ENCODE results near the gene CNTNAP4.

DNA sequence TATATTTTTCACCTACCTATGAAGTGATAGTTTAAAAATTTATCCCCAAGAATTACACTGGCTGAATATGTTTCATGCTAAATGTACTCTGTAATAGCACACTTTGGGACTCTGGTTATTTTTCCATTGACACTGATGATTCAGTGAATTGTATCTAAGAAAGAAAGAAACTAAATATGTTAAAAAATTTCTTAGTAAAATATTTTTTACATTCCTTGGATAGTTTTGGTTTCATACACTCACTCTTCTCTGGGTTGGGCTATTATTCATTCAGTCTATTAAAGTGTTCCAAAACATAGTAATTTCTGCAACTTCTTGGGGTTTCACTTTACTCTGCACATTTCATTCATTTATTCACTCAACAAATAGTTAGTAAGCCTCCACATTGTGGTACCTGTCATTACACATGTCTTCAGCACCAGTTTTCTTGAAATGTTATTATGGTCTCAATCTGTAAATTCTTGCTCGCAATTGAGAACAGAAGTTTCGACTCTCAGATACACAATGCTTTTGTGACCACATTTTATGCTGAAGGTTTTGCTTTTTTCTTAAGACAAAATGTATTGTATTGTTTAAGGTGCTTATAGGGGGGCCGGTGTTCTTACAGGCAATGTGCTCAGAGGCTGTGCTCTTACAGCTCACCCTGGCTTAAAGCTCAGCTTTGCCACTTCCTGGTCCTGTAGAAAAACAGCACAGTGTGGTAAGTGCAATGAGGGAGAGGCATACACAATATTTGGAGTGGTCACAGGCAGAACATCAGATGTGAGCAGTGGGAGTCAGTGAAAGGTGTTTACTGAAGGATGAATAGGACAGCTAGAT is 17.4 kb downstream of the CNTNAP4 start:
- no peak for TF ChIP-seq HMGA2 (CRISPR knock-in tag; IDR thresholded peaks at IDR 0.05)
- TF ChIP-seq, protein P1, sequence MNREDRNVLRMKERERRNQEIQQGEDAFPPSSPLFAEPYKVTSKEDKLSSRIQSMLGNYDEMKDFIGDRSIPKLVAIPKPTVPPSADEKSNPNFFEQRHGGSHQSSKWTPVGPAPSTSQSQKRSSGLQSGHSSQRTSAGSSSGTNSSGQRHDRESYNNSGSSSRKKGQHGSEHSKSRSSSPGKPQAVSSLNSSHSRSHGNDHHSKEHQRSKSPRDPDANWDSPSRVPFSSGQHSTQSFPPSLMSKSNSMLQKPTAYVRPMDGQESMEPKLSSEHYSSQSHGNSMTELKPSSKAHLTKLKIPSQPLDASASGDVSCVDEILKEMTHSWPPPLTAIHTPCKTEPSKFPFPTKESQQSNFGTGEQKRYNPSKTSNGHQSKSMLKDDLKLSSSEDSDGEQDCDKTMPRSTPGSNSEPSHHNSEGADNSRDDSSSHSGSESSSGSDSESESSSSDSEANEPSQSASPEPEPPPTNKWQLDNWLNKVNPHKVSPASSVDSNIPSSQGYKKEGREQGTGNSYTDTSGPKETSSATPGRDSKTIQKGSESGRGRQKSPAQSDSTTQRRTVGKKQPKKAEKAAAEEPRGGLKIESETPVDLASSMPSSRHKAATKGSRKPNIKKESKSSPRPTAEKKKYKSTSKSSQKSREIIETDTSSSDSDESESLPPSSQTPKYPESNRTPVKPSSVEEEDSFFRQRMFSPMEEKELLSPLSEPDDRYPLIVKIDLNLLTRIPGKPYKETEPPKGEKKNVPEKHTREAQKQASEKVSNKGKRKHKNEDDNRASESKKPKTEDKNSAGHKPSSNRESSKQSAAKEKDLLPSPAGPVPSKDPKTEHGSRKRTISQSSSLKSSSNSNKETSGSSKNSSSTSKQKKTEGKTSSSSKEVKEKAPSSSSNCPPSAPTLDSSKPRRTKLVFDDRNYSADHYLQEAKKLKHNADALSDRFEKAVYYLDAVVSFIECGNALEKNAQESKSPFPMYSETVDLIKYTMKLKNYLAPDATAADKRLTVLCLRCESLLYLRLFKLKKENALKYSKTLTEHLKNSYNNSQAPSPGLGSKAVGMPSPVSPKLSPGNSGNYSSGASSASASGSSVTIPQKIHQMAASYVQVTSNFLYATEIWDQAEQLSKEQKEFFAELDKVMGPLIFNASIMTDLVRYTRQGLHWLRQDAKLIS (CRISPR knock-in tag; IDR thresholded peaks at IDR 0.05; ENCODE audit: borderline replicate concordance), result no peak
- TF ChIP-seq ATF1 (CRISPR knock-in tag; IDR thresholded peaks at IDR 0.05), result no peak
- TF ChIP-seq, protein P2, sequence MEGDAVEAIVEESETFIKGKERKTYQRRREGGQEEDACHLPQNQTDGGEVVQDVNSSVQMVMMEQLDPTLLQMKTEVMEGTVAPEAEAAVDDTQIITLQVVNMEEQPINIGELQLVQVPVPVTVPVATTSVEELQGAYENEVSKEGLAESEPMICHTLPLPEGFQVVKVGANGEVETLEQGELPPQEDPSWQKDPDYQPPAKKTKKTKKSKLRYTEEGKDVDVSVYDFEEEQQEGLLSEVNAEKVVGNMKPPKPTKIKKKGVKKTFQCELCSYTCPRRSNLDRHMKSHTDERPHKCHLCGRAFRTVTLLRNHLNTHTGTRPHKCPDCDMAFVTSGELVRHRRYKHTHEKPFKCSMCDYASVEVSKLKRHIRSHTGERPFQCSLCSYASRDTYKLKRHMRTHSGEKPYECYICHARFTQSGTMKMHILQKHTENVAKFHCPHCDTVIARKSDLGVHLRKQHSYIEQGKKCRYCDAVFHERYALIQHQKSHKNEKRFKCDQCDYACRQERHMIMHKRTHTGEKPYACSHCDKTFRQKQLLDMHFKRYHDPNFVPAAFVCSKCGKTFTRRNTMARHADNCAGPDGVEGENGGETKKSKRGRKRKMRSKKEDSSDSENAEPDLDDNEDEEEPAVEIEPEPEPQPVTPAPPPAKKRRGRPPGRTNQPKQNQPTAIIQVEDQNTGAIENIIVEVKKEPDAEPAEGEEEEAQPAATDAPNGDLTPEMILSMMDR (IDR thresholded peaks at IDR 0.05), result no peak
- no peak for TF ChIP-seq SP1 (CRISPR knock-in tag; conservative IDR thresholded peaks at IDR 0.05)
- TF ChIP-seq ATF2 (CRISPR knock-in tag; IDR thresholded peaks at IDR 0.05; ENCODE audit: borderline replicate concordance, low read depth), result no peak
- no peak for TF ChIP-seq ZNF232 (CRISPR knock-in tag; IDR thresholded peaks at IDR 0.05)
- TF ChIP-seq, protein P3, sequence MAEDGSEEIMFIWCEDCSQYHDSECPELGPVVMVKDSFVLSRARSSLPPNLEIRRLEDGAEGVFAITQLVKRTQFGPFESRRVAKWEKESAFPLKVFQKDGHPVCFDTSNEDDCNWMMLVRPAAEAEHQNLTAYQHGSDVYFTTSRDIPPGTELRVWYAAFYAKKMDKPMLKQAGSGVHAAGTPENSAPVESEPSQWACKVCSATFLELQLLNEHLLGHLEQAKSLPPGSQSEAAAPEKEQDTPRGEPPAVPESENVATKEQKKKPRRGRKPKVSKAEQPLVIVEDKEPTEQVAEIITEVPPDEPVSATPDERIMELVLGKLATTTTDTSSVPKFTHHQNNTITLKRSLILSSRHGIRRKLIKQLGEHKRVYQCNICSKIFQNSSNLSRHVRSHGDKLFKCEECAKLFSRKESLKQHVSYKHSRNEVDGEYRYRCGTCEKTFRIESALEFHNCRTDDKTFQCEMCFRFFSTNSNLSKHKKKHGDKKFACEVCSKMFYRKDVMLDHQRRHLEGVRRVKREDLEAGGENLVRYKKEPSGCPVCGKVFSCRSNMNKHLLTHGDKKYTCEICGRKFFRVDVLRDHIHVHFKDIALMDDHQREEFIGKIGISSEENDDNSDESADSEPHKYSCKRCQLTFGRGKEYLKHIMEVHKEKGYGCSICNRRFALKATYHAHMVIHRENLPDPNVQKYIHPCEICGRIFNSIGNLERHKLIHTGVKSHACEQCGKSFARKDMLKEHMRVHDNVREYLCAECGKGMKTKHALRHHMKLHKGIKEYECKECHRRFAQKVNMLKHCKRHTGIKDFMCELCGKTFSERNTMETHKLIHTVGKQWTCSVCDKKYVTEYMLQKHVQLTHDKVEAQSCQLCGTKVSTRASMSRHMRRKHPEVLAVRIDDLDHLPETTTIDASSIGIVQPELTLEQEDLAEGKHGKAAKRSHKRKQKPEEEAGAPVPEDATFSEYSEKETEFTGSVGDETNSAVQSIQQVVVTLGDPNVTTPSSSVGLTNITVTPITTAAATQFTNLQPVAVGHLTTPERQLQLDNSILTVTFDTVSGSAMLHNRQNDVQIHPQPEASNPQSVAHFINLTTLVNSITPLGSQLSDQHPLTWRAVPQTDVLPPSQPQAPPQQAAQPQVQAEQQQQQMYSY (CRISPR knock-in tag; IDR thresholded peaks at IDR 0.05), result no peak
- no peak for TF ChIP-seq MAX (CRISPR knock-in tag; IDR thresholded peaks at IDR 0.05)

All from WTC11 (cell line).